Measurements from ENCODE around the gene PLXNC1. TPM values are rescaled to one million over a fixed set of nuclear protein-coding genes. Genes with fewer than 3 reads are reported as not detected.
A peak's percentile ranks its signal among the peaks of the same experiment; 100 is the strongest.

Gene PLXNC1
- total RNA-seq, 1 experiment from 2014 or later: 0.30 TPM

DNA sequence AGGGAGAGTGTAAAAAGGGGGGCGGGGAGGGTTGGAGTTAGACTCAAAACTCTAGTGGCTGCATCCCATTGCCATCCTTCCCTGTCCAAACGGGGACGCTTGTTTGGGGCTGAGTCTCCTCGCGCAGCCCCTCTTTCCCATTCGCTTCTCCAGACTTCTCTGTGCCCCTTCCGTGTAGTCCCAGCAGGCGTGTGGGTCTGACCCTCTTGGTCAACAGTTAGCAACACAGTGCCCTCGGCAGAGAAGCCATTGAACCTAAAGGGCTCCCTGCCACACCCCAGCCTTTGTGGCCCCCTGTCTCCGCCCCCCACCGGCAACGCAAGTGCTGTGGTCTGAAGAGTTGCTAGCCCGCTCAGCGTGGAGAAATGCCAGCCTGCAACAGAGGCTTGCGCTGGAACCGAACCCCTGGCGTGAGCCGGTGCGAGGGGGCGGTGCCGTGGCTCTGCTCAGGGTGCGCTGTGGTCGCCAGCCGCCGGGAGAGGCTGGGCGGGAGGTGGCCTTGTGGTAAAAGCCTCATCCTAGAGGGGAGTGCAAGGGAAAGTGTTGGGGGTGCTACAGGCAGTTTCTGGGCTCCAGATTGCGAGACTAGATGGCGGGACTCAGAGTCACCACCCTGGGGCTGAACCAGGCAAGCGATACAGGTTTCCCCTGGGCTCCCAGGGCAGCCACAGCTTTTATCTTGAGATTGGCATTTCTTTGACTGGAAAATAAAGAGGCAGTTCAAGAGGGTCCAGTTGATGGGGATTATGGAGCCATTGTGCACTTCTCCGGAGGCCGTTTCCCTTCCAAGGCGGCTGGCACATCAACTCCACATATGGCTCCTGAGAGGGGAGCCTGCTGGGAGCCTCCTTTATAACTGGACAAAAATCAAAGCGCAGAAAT is 2.1 kb downstream of the PLXNC1 start:
- no peak overlapping the region for H3K4me3 ChIP-seq (ENCODE audit: low read depth, low read length, poor library complexity, severe bottlenecking)
- no peak for DNase-seq (ENCODE audit: low spot score)
- TF ChIP-seq EZH2 (IDR thresholded peaks at IDR 0.05; ENCODE audit: borderline replicate concordance, low read depth, low read length, poor library complexity, severe bottlenecking): peak; percentile 26
- TF ChIP-seq, protein P1, sequence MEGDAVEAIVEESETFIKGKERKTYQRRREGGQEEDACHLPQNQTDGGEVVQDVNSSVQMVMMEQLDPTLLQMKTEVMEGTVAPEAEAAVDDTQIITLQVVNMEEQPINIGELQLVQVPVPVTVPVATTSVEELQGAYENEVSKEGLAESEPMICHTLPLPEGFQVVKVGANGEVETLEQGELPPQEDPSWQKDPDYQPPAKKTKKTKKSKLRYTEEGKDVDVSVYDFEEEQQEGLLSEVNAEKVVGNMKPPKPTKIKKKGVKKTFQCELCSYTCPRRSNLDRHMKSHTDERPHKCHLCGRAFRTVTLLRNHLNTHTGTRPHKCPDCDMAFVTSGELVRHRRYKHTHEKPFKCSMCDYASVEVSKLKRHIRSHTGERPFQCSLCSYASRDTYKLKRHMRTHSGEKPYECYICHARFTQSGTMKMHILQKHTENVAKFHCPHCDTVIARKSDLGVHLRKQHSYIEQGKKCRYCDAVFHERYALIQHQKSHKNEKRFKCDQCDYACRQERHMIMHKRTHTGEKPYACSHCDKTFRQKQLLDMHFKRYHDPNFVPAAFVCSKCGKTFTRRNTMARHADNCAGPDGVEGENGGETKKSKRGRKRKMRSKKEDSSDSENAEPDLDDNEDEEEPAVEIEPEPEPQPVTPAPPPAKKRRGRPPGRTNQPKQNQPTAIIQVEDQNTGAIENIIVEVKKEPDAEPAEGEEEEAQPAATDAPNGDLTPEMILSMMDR (conservative IDR thresholded peaks at IDR 0.05; ENCODE audit: low read depth, low read length): no peak
- no peak overlapping the region for H3K27ac ChIP-seq (ENCODE audit: low read depth, low read length, poor library complexity, severe bottlenecking)
- ChIA-PET CTCF (no interaction called here), POLR2A (ENCODE audit: low non-redundant PET) (no interaction called here)
- no peaks in the 10 kb centered on the region for H3K4me1 ChIP-seq (ENCODE audit: insufficient read depth, low read length, poor library complexity, severe bottlenecking)
- no peaks in the 10 kb centered on the region for H3K36me3 ChIP-seq (ENCODE audit: insufficient read depth, low read length, poor library complexity, severe bottlenecking)
- H3K27me3 ChIP-seq (replicated peaks; ENCODE audit: insufficient read depth, low read depth, low read length, poor library complexity): peaks cover 92% of the 10 kb centered on the region
- intact Hi-C loops (cut with micrococcal nuclease; ENCODE audit: unreplicated experiment): no loop called here
- H3K9me3 ChIP-seq (ENCODE audit: low read depth, low read length, poor library complexity, severe bottlenecking): no peaks in the 10 kb centered on the region
- BruUV-seq (replicated peaks): no TSS peak

DNA sequence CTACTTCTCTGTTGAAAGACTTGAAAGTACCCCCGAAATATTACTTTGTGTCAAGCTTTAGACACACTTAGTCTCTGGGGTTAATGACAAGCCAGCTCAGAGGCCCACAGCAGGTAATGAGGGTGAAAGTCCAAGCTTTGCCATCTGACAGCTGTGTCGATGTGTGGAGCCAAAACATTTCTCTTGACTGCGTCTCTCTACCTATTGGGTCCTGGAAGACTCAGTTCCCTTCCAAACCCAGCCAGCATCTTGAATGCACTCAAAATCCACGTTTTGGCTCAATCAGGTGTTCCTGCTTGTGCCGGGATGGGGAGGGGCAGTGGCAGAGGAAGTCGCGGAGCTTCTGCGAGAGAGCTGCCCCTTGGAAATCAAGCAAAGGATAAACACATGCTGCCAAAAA is 3.2 kb downstream of the PLXNC1 start:
- CTCF ChIA-PET: no interaction called here
- H3K4me1 ChIP-seq (ENCODE audit: insufficient read depth, low read length, poor library complexity, severe bottlenecking): no peaks in the 10 kb centered on the region
- DNase-seq (ENCODE audit: low spot score): no peak
- no peak overlapping the region for H3K4me3 ChIP-seq (ENCODE audit: low read depth, low read length, poor library complexity, severe bottlenecking)
- intact Hi-C loops (cut with micrococcal nuclease; ENCODE audit: unreplicated experiment): no loop called here
- BruUV-seq (replicated peaks): no TSS peak
- TF ChIP-seq EZH2 (IDR thresholded peaks at IDR 0.05; ENCODE audit: borderline replicate concordance, low read depth, low read length, poor library complexity, severe bottlenecking): no peak
- TF ChIP-seq, protein P1 (conservative IDR thresholded peaks at IDR 0.05; ENCODE audit: low read depth, low read length): no peak
- no peaks in the 10 kb centered on the region for H3K9me3 ChIP-seq (ENCODE audit: low read depth, low read length, poor library complexity, severe bottlenecking)
- H3K27me3 ChIP-seq (replicated peaks; ENCODE audit: insufficient read depth, low read depth, low read length, poor library complexity): peaks cover 89% of the 10 kb centered on the region
- POLR2A ChIA-PET (ENCODE audit: low non-redundant PET): no interaction called here
- no peak overlapping the region for H3K27ac ChIP-seq (ENCODE audit: low read depth, low read length, poor library complexity, severe bottlenecking)
- H3K36me3 ChIP-seq (ENCODE audit: insufficient read depth, low read length, poor library complexity, severe bottlenecking): no peaks in the 10 kb centered on the region

DNA sequence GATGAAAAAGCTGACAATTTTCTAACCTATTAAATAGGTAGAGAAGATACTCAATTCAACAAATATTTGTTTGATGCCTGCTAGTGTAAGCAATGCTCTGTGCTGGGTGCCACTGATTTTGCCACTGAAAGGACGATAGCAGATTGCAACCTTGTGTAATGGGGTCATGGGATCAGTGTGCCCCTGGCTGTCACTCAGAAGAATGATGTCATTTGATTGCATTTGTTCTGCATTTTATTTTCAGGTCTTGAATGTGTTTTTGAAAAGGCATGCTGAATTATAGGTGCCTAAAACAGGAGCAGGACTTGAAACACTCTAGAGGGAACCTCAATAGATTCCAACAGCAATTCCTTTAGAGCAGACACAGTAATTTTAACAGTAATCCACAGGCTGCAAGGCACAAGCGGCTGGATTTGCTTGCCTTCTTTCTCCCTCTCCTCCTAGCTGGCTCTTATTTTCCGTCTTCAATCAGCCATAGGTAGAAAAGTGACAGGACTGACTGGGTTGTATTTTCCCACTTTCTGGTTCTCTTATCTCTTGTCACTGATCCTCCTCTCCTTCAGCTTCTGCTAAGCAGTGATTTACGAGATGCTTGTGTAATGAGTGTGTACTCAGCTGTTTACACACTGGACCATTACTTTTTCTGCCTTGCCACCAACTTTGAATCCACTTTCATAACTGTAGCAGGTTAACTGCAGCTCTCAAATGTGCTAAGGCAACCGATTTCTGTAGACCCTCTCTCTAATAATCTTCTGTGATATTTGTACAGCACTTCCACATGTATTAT is 4.1 kb downstream of the PLXNC1 start:
- peaks cover 87% of the 10 kb centered on the region for H3K27me3 ChIP-seq (replicated peaks; ENCODE audit: insufficient read depth, low read depth, low read length, poor library complexity)

More for the DNA sequence above, 4.1 kb downstream of the PLXNC1 start:
- intact Hi-C loops (cut with micrococcal nuclease; ENCODE audit: unreplicated experiment): no loop called here
- Histone ChIP-seq H3K9me3 (ENCODE audit: low read depth, low read length, poor library complexity, severe bottlenecking) (no peaks in the 10 kb centered on the region), H3K36me3 (ENCODE audit: insufficient read depth, low read length, poor library complexity, severe bottlenecking) (no peaks in the 10 kb centered on the region), H3K4me1 (ENCODE audit: insufficient read depth, low read length, poor library complexity, severe bottlenecking) (no peaks in the 10 kb centered on the region), H3K27ac (ENCODE audit: low read depth, low read length, poor library complexity, severe bottlenecking) (no peak overlapping the region), H3K4me3 (ENCODE audit: low read depth, low read length, poor library complexity, severe bottlenecking) (no peak overlapping the region)
- TF ChIP-seq, protein P1 (conservative IDR thresholded peaks at IDR 0.05; ENCODE audit: low read depth, low read length): no peak
- no peak for TF ChIP-seq EZH2 (IDR thresholded peaks at IDR 0.05; ENCODE audit: borderline replicate concordance, low read depth, low read length, poor library complexity, severe bottlenecking)
- no peak for DNase-seq (ENCODE audit: low spot score)
- BruUV-seq (replicated peaks): no TSS peak
- ChIA-PET CTCF (no interaction called here), POLR2A (ENCODE audit: low non-redundant PET) (no interaction called here)
